DND-41 (cell line): ENCODE data around the gene MALT1.

Experiments used
- EZH2 ChIP-seq: IDR thresholded peaks from 3 replicates; pipeline ENCODE4 v1.6.1; 2012; ENCODE audit warnings: borderline replicate concordance, low read depth, mild to moderate bottlenecking, moderate library complexity, low read length, inconsistent platforms; ENCODE audit not compliant: severe bottlenecking
- TF ChIP-seq, protein P1 (sequence below): IDR thresholded peaks from 2 replicates; pipeline ENCODE4 v1.5.1; 2012; ENCODE audit warnings: borderline replicate concordance, low read length, moderate library complexity, mild to moderate bottlenecking; ENCODE audit not compliant: poor library complexity, severe bottlenecking; ENCODE audit errors: extremely low read depth

DNA sequence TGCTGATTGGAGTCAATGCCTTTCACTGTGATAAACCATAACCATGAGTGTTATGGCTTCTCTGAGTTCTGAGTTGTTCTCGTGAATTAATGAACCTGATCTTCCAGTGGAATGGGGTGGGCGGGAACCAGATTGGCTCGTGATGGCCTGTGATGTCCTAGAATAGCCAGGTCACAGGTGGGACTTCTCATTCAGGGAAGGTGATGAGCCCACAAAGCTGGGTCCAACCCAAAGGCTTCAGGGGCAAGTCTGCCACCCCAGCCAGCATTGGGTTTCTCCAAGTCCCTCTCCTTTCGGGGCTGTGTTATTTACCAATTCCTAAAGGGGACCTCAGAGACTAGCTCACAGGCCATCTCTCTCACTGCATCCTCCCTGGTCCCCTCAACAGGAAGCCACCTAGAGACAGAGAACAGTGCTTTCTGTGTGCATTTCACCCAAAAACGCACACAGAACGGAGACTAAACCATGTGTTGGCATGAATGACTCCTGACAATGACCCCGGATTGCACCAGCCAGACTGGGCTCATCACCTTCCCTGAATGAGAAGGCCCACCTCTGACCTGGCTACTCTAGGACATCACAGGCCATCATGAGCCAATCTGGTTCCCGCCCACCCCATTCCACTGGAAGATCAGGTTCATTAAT, 85.5 kb downstream of the MALT1 start:
- TF ChIP-seq, protein P1, sequence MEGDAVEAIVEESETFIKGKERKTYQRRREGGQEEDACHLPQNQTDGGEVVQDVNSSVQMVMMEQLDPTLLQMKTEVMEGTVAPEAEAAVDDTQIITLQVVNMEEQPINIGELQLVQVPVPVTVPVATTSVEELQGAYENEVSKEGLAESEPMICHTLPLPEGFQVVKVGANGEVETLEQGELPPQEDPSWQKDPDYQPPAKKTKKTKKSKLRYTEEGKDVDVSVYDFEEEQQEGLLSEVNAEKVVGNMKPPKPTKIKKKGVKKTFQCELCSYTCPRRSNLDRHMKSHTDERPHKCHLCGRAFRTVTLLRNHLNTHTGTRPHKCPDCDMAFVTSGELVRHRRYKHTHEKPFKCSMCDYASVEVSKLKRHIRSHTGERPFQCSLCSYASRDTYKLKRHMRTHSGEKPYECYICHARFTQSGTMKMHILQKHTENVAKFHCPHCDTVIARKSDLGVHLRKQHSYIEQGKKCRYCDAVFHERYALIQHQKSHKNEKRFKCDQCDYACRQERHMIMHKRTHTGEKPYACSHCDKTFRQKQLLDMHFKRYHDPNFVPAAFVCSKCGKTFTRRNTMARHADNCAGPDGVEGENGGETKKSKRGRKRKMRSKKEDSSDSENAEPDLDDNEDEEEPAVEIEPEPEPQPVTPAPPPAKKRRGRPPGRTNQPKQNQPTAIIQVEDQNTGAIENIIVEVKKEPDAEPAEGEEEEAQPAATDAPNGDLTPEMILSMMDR, result no peak
- TF ChIP-seq EZH2, result no peak
